H1 (cell line): Measurements from ENCODE around the gene HIC1. TPM values are rescaled to one million over a fixed set of nuclear protein-coding genes. Genes with fewer than 3 reads are reported as not detected.

Experiments
- ASH2L ChIP-seq: fragments of 200-600, 300-600 bp; sonication (generic); IDR thresholded peaks from one replicate; pipeline ENCODE4 v1.7.1; 2017; ENCODE audit warnings: low read length
- E2F6 ChIP-seq: IDR thresholded peaks from 2 replicates; pipeline ENCODE4 v1.6.1; 2012; ENCODE audit warnings: inconsistent platforms
- KDM4A ChIP-seq: IDR thresholded peaks from one replicate; pipeline ENCODE4 v1.7.1; 2012; ENCODE audit warnings: low read depth, mild to moderate bottlenecking, moderate library complexity, low read length, inconsistent platforms; ENCODE audit not compliant: severe bottlenecking
- YY1 ChIP-seq: IDR thresholded peaks from 2 replicates; pipeline ENCODE4 v1.6.1; 2011; ENCODE audit warnings: low read depth, mild to moderate bottlenecking, low read length
- polyA plus RNA-seq, 7 experiments: library from polyadenylated mRNA; depleted of rRNA in 3 of 7; stranded (reverse) in 5 of 7; unstranded in 2 of 7; fragments of >200 nt in 5 of 7; fragments of 200-250 nt in 2 of 7; gene quantifications; 1 replicate in 5 of 7; 2 replicates in 1 of 7; 4 replicates in 1 of 7; pipeline versions ENCODE4 v1.2.1 to v1.2.3, GENCODE V29; 2011 to 2013; ENCODE audit warnings: missing spikeins in 2 of 7, mixed read lengths in 2 of 7
- total RNA-seq: library from RNA; stranded (reverse); fragmentation: NEBNext Ultra II Directional; extraction: Animal tissue kit (Norgen Biotek cat#: 25700); gene quantifications from 2 replicates; pipeline ENCODE4 v1.2.1, GENCODE V29; 2021

HIC1 gene
- total and polyA plus RNA-seq, 2 of the 8 experiments (the other 6 are each of a cell fraction or from before 2014, with no cell fraction given): 0.06 to 0.09 TPM

GRCh38 chr17:2023692-2024571 lies 31.0 kb upstream of the HIC1 start (continued):
- TF ChIP-seq E2F6 (peak; percentile 43; the same call in 1 of the 2 replicates), YY1 (no peak), ASH2L (no peak), KDM4A (peak; percentile 3)
